Loucy (cell line): ENCODE results near the gene ARHGEF17.

Experiments used
- CTCF ChIP-seq: fragments of 200-600 bp; sonication (generic); conservative IDR thresholded peaks from 2 replicates; pipeline ENCODE4 v1.5.1; 2014; ENCODE audit warnings: mild to moderate bottlenecking, antibody characterized with exemption, low read length
- EZH2phosphoT487 ChIP-seq: fragments of 200-600 bp; IDR thresholded peaks from 2 replicates; pipeline ENCODE4 v1.6.1; 2018; ENCODE audit warnings: antibody characterized with exemption, mild to moderate bottlenecking, moderate library complexity, borderline replicate concordance

- TF ChIP-seq CTCF (no peak), EZH2phosphoT487 (no peak)
Measured at GRCh38 chr11:73380897-73381410, 72.9 kb downstream of the ARHGEF17 start.
